Testis (tissue), 2 donors: Measurements from ENCODE around the gene MSI2.

Experiments used
- POLR2A ChIP-seq: fragments of 450-650 bp; IDR thresholded peaks from one replicate; pipeline ENCODE4 v1.6.1; 2017; ENCODE audit warnings: antibody characterized with exemption, mild to moderate bottlenecking, moderate library complexity
- TF ChIP-seq, protein P1 (sequence below), 3 experiments: fragments of 450-650 bp in 2 of 3; fragments of 200-600 bp in 1 of 3; sonication (generic) in 1 of 3; IDR thresholded peaks; one replicate each; pipeline ENCODE4 v1.5.1; 2016 to 2019; ENCODE audit warnings: antibody characterized with exemption in 3 of 3, mild to moderate bottlenecking in 2 of 3, moderate library complexity in 1 of 3

- TF ChIP-seq, protein P1, sequence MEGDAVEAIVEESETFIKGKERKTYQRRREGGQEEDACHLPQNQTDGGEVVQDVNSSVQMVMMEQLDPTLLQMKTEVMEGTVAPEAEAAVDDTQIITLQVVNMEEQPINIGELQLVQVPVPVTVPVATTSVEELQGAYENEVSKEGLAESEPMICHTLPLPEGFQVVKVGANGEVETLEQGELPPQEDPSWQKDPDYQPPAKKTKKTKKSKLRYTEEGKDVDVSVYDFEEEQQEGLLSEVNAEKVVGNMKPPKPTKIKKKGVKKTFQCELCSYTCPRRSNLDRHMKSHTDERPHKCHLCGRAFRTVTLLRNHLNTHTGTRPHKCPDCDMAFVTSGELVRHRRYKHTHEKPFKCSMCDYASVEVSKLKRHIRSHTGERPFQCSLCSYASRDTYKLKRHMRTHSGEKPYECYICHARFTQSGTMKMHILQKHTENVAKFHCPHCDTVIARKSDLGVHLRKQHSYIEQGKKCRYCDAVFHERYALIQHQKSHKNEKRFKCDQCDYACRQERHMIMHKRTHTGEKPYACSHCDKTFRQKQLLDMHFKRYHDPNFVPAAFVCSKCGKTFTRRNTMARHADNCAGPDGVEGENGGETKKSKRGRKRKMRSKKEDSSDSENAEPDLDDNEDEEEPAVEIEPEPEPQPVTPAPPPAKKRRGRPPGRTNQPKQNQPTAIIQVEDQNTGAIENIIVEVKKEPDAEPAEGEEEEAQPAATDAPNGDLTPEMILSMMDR (IDR thresholded peaks at IDR 0.05): no peak
- TF ChIP-seq POLR2A: no peak
These were observed 109.1 kb downstream of the MSI2 start for GRCh38 chr17:57365420-57365819.
